Measurements from ENCODE around the gene PIKFYVE.

The PIKFYVE gene

DNA sequence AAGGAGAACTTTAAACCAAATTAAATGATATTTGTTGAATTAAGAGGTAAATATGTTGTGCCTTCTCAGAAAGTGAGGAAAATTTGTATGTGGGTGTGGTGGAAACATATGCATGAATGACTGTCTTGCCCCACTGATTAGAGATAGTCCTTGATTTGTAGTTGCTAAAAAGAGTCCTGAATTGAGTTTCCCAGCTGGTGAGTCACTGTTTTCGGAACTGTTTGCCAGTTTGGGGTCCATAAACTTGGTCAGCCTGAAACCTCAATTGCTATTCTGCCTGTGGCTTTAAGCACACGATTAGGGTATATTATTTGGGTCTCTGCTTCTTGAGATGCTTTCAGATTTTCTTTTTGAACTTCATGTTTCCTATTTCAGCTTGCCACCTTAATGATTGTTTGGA is 53.3 kb downstream of the PIKFYVE start:
- POLR2A ChIA-PET: no interaction called here
- TF ChIP-seq, protein P1, sequence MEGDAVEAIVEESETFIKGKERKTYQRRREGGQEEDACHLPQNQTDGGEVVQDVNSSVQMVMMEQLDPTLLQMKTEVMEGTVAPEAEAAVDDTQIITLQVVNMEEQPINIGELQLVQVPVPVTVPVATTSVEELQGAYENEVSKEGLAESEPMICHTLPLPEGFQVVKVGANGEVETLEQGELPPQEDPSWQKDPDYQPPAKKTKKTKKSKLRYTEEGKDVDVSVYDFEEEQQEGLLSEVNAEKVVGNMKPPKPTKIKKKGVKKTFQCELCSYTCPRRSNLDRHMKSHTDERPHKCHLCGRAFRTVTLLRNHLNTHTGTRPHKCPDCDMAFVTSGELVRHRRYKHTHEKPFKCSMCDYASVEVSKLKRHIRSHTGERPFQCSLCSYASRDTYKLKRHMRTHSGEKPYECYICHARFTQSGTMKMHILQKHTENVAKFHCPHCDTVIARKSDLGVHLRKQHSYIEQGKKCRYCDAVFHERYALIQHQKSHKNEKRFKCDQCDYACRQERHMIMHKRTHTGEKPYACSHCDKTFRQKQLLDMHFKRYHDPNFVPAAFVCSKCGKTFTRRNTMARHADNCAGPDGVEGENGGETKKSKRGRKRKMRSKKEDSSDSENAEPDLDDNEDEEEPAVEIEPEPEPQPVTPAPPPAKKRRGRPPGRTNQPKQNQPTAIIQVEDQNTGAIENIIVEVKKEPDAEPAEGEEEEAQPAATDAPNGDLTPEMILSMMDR (IDR thresholded peaks at IDR 0.05; ENCODE audit: insufficient read depth, low read length, missing control alignments): no peak
- no peak overlapping the region for H3K4me3 ChIP-seq (ENCODE audit: low read depth, low read length)
- DNase-seq (ENCODE audit: low read depth, low spot score): no peak
- CTCF ChIA-PET: no interaction called here

DNA sequence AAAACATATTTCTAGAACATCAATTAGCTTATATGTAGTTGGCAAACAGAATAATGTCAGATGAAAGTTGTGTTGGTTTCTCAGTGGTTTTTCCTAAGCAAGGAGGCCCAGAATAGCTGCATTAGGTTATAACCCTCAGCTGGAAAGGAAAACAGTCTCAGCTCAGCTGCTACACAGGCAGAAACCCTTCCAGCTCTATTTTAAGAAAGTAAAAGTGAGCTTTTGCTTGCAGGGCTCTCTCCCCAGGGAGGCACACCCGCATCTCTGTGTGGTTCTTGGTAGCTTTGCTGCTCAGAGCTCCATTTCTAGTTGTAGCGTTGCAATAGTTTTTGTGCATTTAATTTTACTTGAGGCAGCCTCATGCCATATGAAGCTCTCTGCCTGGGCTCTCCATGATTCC is 54.6 kb downstream of the PIKFYVE start:
- peak; percentile 29 for DNase-seq (ENCODE audit: low read depth, low spot score)
- TF ChIP-seq, protein P1 (IDR thresholded peaks at IDR 0.05; ENCODE audit: insufficient read depth, low read length, missing control alignments): no peak
- H3K4me3 ChIP-seq (ENCODE audit: low read depth, low read length): no peak overlapping the region
- POLR2A ChIA-PET: no interaction called here
- CTCF ChIA-PET: interaction anchor here (0.9 to 1.5 kb wide), 2 partner anchors 65 to 145 kb away, joined by 3 to 4 read pairs; partner anchors contain the start of gene IDH1

DNA sequence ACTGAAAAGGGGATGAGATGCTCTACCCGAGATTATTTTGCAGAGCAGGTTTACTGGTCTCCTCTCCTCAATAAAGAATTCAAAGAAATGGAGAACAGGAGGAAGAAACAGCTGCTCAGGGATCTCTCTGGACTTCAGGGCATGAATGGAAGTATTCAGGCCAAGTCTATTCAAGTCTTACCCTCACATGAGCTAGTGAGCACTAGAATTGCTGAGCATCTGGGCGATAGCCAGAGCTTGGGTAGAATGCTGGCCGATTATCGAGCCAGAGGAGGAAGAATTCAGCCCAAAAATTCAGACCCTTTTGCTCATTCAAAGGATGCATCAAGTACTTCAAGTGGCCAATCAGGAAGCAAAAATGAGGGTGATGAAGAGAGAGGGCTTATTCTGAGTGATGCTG is 60.0 kb downstream of the PIKFYVE start:
- TF ChIP-seq, protein P1 (IDR thresholded peaks at IDR 0.05; ENCODE audit: insufficient read depth, low read length, missing control alignments): no peak
- POLR2A ChIA-PET: no interaction called here
- CTCF ChIA-PET: no interaction called here

DNA sequence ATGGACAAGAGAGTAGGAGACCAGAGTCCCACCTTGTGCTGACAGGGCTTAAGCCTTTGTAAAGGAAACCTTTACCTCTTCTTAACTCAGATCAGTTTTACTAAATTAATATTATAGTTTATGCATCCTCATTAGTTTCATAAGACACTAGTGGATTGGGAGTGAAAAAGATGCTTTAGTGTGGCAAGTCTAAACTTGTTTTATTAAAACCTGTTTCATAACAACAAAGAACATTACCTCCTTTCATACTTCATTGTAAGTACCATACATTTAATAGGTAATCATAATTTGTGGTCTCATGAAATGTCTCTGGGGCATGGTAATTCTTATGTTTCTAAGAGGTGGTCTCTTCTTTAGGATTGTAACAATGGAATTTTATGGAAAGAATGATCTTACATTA is 63.4 kb downstream of the PIKFYVE start:
- TF ChIP-seq, protein P1 (IDR thresholded peaks at IDR 0.05; ENCODE audit: insufficient read depth, low read length, missing control alignments): no peak
- no peak for DNase-seq (ENCODE audit: low read depth, low spot score)
- POLR2A ChIA-PET: no interaction called here
- CTCF ChIA-PET: no interaction called here
- H3K4me3 ChIP-seq (ENCODE audit: low read depth, low read length): no peak overlapping the region

More for the DNA sequence above, 60.0 kb downstream of the PIKFYVE start:
- no peak overlapping the region for H3K4me3 ChIP-seq (ENCODE audit: low read depth, low read length)
- DNase-seq (ENCODE audit: low read depth, low spot score): no peak

DNA sequence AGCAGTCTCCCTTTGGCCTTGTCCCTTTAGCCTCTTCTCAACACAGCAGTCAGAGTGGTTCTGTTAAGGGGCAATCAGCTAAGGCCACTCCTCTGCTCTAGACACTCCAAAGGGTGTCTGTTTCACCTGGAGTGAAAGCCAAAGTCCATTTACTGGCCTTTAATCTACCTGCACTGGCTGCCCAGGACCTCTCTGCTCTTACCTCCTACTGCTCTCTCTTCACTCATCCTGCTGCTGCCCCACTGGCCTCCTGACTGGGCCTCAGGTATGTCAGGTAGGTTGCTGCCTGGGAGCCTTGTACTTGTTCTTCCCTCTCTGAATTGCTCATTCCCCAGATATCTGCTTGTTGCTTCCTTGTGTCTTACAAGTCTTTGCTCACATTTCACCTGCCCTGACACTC is 68.2 kb downstream of the PIKFYVE start:
- ChIA-PET POLR2A (no interaction called here), CTCF (no interaction called here)
- H3K4me3 ChIP-seq (ENCODE audit: low read depth, low read length): no peak overlapping the region
- no peak for DNase-seq (ENCODE audit: low read depth, low spot score)
- TF ChIP-seq, protein P1 (IDR thresholded peaks at IDR 0.05; ENCODE audit: insufficient read depth, low read length, missing control alignments): no peak

DNA sequence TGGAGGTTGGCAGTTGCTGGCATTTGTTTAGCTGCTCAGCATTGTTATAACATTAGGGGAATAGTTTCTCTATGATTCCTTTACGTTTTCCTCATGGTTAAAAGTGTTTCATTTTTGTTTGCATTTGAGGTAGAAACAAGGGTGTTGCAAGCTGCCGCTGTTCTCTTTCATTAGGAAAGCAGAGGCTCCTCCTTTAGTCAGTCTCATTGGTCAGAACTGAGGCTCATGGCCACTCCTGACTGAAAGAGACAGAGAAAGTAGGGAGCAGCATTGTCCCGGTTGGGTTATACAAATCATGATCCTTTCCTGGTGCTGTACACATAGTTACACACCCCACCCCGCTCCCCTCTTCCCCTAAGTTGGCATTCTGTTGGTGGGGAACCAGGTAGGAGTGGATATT is 80.7 kb downstream of the PIKFYVE start:
- no peak for DNase-seq (ENCODE audit: low read depth, low spot score)
- ChIA-PET CTCF (interaction anchor here (1.2 kb wide), 1 partner anchor 9 kb away, joined by 5 read pairs; no protein-coding TSS in a partner anchor), POLR2A (no interaction called here)
- no peak overlapping the region for H3K4me3 ChIP-seq (ENCODE audit: low read depth, low read length)
- TF ChIP-seq, protein P1 (IDR thresholded peaks at IDR 0.05; ENCODE audit: insufficient read depth, low read length, missing control alignments): no peak

All from AG04449 (cell line).